HG03354 (cell line): Measurements from ENCODE around the gene DNAJA3.
A peak's percentile ranks its signal among the peaks of the same experiment; 100 is the strongest.

Experiments used
- ATAC-seq: cut with Tn5 transposase; IDR thresholded peaks from one replicate; pipeline ENCODE4 v1.9.1; 2021; ENCODE audit warnings: mild to moderate bottlenecking; ENCODE audit not compliant: unreplicated experiment, poor library complexity, severe bottlenecking

DNAJA3 gene

GRCh38 chr16:4498546-4499195 is 73.0 kb downstream of the DNAJA3 start:
- no peak for ATAC-seq

GRCh38 chr16:4499196-4499555 is 73.5 kb downstream of the DNAJA3 start:
- no peak for ATAC-seq

- no peak for ATAC-seq
Observed at GRCh38 chr16:4500272-4500671, 74.6 kb downstream of the DNAJA3 start.

- no peak for ATAC-seq
Observed at GRCh38 chr16:4501071-4501478, 75.4 kb downstream of the DNAJA3 start.

GRCh38 chr16:4505356-4506147 is 79.9 kb downstream of the DNAJA3 start:
- ATAC-seq = peak; percentile 88
